CD8-positive, alpha-beta memory T cell (primary cell): ENCODE measurements around the gene CLEC10A. TPM values are rescaled to one million over a fixed set of nuclear protein-coding genes. Genes with fewer than 3 reads are reported as not detected.
A peak's percentile ranks its signal among the peaks of the same experiment; 100 is the strongest.

Experiments
- CTCF ChIA-PET: fragments of 350-600 bp; sonication (Branson Sonifier 250); formaldehyde crosslinking; loops from one replicate; lab custom pipeline; 2021; ENCODE audit warnings: antibody characterized with exemption; lab: Charles Lee
- POLR2A ChIA-PET: fragments of 350-600 bp; sonication (Branson Sonifier 250); formaldehyde crosslinking; loops from one replicate; lab custom pipeline; 2021; ENCODE audit warnings: antibody characterized with exemption; lab: Charles Lee
- DNase-seq, 5 donors: peaks; one replicate each; pipeline versions ENCODE4 v3.0.0 to v3.0.0-alpha.2; 2020 to 2022; ENCODE audit warnings: mixed read lengths in 1 of 5
- H3K27ac ChIP-seq: one replicate; pipeline ENCODE4 v1.7.0; 2013; ENCODE audit warnings: low read depth, mild to moderate bottlenecking, low read length, moderate library complexity
- H3K27me3 ChIP-seq: 2 replicates; pipeline ENCODE4 v1.7.0; 2013; ENCODE audit warnings: low read length, mild to moderate bottlenecking; ENCODE audit not compliant: insufficient read depth, poor library complexity, severe bottlenecking
- H3K36me3 ChIP-seq: 2 replicates; pipeline ENCODE4 v1.7.0; 2013; ENCODE audit warnings: mild to moderate bottlenecking, low read length, moderate library complexity; ENCODE audit not compliant: insufficient read depth
- H3K4me1 ChIP-seq: 2 replicates; pipeline ENCODE4 v1.7.0; 2013; ENCODE audit warnings: mild to moderate bottlenecking, low read length, moderate library complexity; ENCODE audit not compliant: insufficient read depth
- H3K4me3 ChIP-seq: 2 replicates; pipeline ENCODE4 v1.7.0; 2013; ENCODE audit warnings: mild to moderate bottlenecking, low read length
- H3K9me3 ChIP-seq: 2 replicates; pipeline ENCODE4 v1.7.0; 2013; ENCODE audit warnings: mild to moderate bottlenecking, low read length
- H3K27ac Mint-ChIP-seq, 8 donors: one replicate each; pipeline ENCODE4 v1.8.0; 2020 to 2021; ENCODE audit warnings: mixed read lengths in 8 of 8, mild to moderate bottlenecking in 6 of 8, inconsistent platforms in 3 of 8, moderate library complexity in 3 of 8
- H3K27me3 Mint-ChIP-seq, 2 donors: one replicate each; pipeline ENCODE4 v1.8.0; 2020 to 2021; ENCODE audit warnings: mixed read lengths in 2 of 2, mild to moderate bottlenecking in 1 of 2, moderate library complexity in 1 of 2
- H3K36me3 Mint-ChIP-seq, 3 donors: one replicate each; pipeline ENCODE4 v1.8.0; 2020 to 2021; ENCODE audit warnings: mixed read lengths in 3 of 3, inconsistent platforms in 1 of 3, mild to moderate bottlenecking in 1 of 3
- H3K4me1 Mint-ChIP-seq, 3 donors: one replicate each; pipeline ENCODE4 v1.8.0; 2020 to 2021; ENCODE audit warnings: mixed read lengths in 3 of 3, inconsistent platforms in 1 of 3, mild to moderate bottlenecking in 1 of 3
- H3K4me3 Mint-ChIP-seq, 7 donors: one replicate each; pipeline ENCODE4 v1.8.0; 2020 to 2021; ENCODE audit warnings: mixed read lengths in 7 of 7, mild to moderate bottlenecking in 6 of 7, moderate library complexity in 4 of 7, inconsistent platforms in 2 of 7
- H3K9me3 Mint-ChIP-seq, 5 donors: one replicate each; pipeline ENCODE4 v1.8.0; 2020 to 2022; ENCODE audit warnings: mixed read lengths in 5 of 5, mild to moderate bottlenecking in 3 of 5, moderate library complexity in 2 of 5, inconsistent platforms in 1 of 5
- polyA plus RNA-seq: library from polyadenylated mRNA; unstranded; fragments of 300-500 nt; fragmentation: Illumina TruSeq; gene quantifications from one replicate; pipeline ENCODE4 v1.2.3, GENCODE V29; 2021
- total RNA-seq, 2 experiments: library from RNA; stranded (reverse); gene quantifications; one replicate each; pipeline ENCODE4 v1.2.3, GENCODE V29; 2021

CLEC10A gene
- total and polyA plus RNA-seq, 3 experiments from 2014 or later, result 0.33 to 0.42 TPM; not detected in 1

- Mint-ChIP-seq H3K4me1 (peaks cover 30 to 47% (median 32%) of the 10 kb centered on the region in 3 donors), H3K9me3 (no peaks in the 10 kb centered on the region)
- CTCF ChIA-PET, result interaction anchor here (0.7 to 10.0 kb wide), 30 partner anchors 9 to 641 kb away, joined by 3 to 169 read pairs (median 4); partner anchors contain the start of genes DVL2, RNASEK, SLC16A13 and TMEM102
These were observed 33.8 kb downstream of the CLEC10A start for GRCh38 chr17:7046127-7046724.

GRCh38 chr17:7045492-7046126 is 34.4 kb downstream of the CLEC10A start:
- H3K4me3 ChIP-seq, result peak overlapping the region; percentile 67

More at GRCh38 chr17:7046127-7046724, 33.8 kb downstream of the CLEC10A start:
- Histone ChIP-seq H3K9me3 (no peaks in the 10 kb centered on the region), H3K4me1 (peaks cover 30% of the 10 kb centered on the region), H3K27ac (peak overlapping the region; percentile 53), H3K36me3 (no peaks in the 10 kb centered on the region), H3K27me3 (no peaks in the 10 kb centered on the region), H3K4me3 (peak overlapping the region; percentile 67)
- Mint-ChIP-seq H3K27me3 (no peaks in the 10 kb centered on the region), H3K4me3 (peak overlapping the region; percentile 78 to 93 (median 87)), H3K36me3 (no peaks in the 10 kb centered on the region), H3K27ac (peak overlapping the region; percentile 83 to 96 (median 94))
- POLR2A ChIA-PET, result interaction anchor here (1.0 to 2.5 kb wide), 9 partner anchors 10 to 641 kb away, joined by 3 to 21 read pairs (median 6); partner anchors contain the start of genes POLR2A, SLC16A13 and TP53
- DNase-seq, result peak in 3 of 5 donors; percentile 25 to 66 (median 34)

GRCh38 chr17:7043497-7044198 is 36.4 kb downstream of the CLEC10A start, which contains the start of gene SLC16A11:
Gene SLC16A11, minus strand, starts transcription at chr17:7044092. Its CDS starts 579 bp downstream, at chr17:7043513.
- Histone ChIP-seq H3K9me3 (no peaks in the 10 kb centered on the region), H3K36me3 (no peaks in the 10 kb centered on the region), H3K4me1 (peaks cover 30% of the 10 kb centered on the region), H3K27me3 (no peaks in the 10 kb centered on the region), H3K4me3 (peak within 1 kb of the TSS; percentile 60), H3K27ac (no peak within 1 kb of the TSS)
- Mint-ChIP-seq H3K9me3 (no peaks in the 10 kb centered on the region), H3K36me3 (no peaks in the 10 kb centered on the region), H3K27me3 (no peaks in the 10 kb centered on the region), H3K27ac (peak within 1 kb of the TSS in 7 of 8 donors; percentile 57 to 99 (median 85)), H3K4me1 (peaks cover 37 to 55% (median 37%) of the 10 kb centered on the region in 3 donors), H3K4me3 (peak within 1 kb of the TSS; percentile 81 to 90 (median 84))
- peak in 3 of 5 donors; percentile 10 to 51 (median 33) for DNase-seq
- CTCF ChIA-PET, result interaction anchor here (1.3 to 10.0 kb wide), 3 partner anchors 8 to 253 kb away, joined by 4 to 169 read pairs (median 6); no protein-coding TSS in a partner anchor
- POLR2A ChIA-PET, result no interaction called here

More at GRCh38 chr17:7045492-7046126, 34.4 kb downstream of the CLEC10A start:
- H3K9me3 Mint-ChIP-seq, result no peaks in the 10 kb centered on the region
- no peaks in the 10 kb centered on the region for H3K27me3 Mint-ChIP-seq
- peak overlapping the region; percentile 78 to 93 (median 87) for H3K4me3 Mint-ChIP-seq
- Histone ChIP-seq H3K36me3 (no peaks in the 10 kb centered on the region), H3K27ac (peak overlapping the region; percentile 53), H3K27me3 (no peaks in the 10 kb centered on the region), H3K9me3 (no peaks in the 10 kb centered on the region), H3K4me1 (peaks cover 30% of the 10 kb centered on the region)
- POLR2A ChIA-PET, result interaction anchor here (1.0 to 2.5 kb wide), 9 partner anchors 10 to 642 kb away, joined by 3 to 21 read pairs (median 6); partner anchors contain the start of genes POLR2A, SLC16A13 and TP53
- H3K36me3 Mint-ChIP-seq, result no peaks in the 10 kb centered on the region
- CTCF ChIA-PET, result interaction anchor here (0.7 to 10.0 kb wide), 32 partner anchors 9 to 686 kb away, joined by 3 to 169 read pairs (median 4); partner anchors contain the start of genes ACAP1, DVL2, RNASEK and SLC16A13
- peak in 3 of 5 donors; percentile 58 to 66 (median 64) for DNase-seq
- H3K4me1 Mint-ChIP-seq, result peaks cover 32 to 47% (median 34%) of the 10 kb centered on the region in 3 donors
- H3K27ac Mint-ChIP-seq, result peak overlapping the region; percentile 57 to 96 (median 91)

GRCh38 chr17:7043182-7043496 is 36.9 kb downstream of the CLEC10A start:
- H3K4me1 ChIP-seq, result peaks cover 30% of the 10 kb centered on the region
- peak overlapping the region; percentile 60 for H3K4me3 ChIP-seq
- H3K36me3 Mint-ChIP-seq, result no peaks in the 10 kb centered on the region
- no peaks in the 10 kb centered on the region for H3K9me3 ChIP-seq
- ChIA-PET POLR2A (interaction anchor here (0.7 kb wide), 1 partner anchor 101 kb away, joined by 4 read pairs; no protein-coding TSS in a partner anchor), CTCF (interaction anchor here (1.3 to 10.0 kb wide), 3 partner anchors 9 to 253 kb away, joined by 4 to 169 read pairs (median 6); no protein-coding TSS in a partner anchor)
- no peaks in the 10 kb centered on the region for H3K27me3 Mint-ChIP-seq
- peak overlapping the region in 6 of 8 donors; percentile 57 to 95 (median 80) for H3K27ac Mint-ChIP-seq
- no peaks in the 10 kb centered on the region for H3K36me3 ChIP-seq
- H3K27ac ChIP-seq, result no peak overlapping the region
- DNase-seq, result no peak
- H3K27me3 ChIP-seq, result no peaks in the 10 kb centered on the region
- H3K4me3 Mint-ChIP-seq, result peak overlapping the region; percentile 81 to 90 (median 84)
- no peaks in the 10 kb centered on the region for H3K9me3 Mint-ChIP-seq
- peaks cover 41 to 60% (median 42%) of the 10 kb centered on the region in 3 donors for H3K4me1 Mint-ChIP-seq

- H3K9me3 Mint-ChIP-seq, result no peaks in the 10 kb centered on the region
- Histone ChIP-seq H3K36me3 (no peaks in the 10 kb centered on the region), H3K27me3 (no peaks in the 10 kb centered on the region), H3K4me3 (peak overlapping the region; percentile 60), H3K9me3 (no peaks in the 10 kb centered on the region), H3K27ac (no peak overlapping the region), H3K4me1 (peaks cover 32% of the 10 kb centered on the region)
- H3K4me1 Mint-ChIP-seq, result peaks cover 39 to 64% (median 45%) of the 10 kb centered on the region in 3 donors
- H3K27ac Mint-ChIP-seq, result peak overlapping the region; percentile 93 to 99 (median 94)
- peak; percentile 32 to 71 (median 48) for DNase-seq
- CTCF ChIA-PET, result interaction anchor here (1.3 to 10.0 kb wide), 7 partner anchors 9 to 254 kb away, joined by 3 to 169 read pairs (median 4); no protein-coding TSS in a partner anchor
- POLR2A ChIA-PET, result interaction anchor here (0.7 to 1.2 kb wide), 3 partner anchors 19 to 196 kb away, joined by 4 to 7 read pairs (median 4); no protein-coding TSS in a partner anchor
- H3K4me3 Mint-ChIP-seq, result peak overlapping the region; percentile 81 to 90 (median 84)
- H3K36me3 Mint-ChIP-seq, result no peaks in the 10 kb centered on the region
- no peaks in the 10 kb centered on the region for H3K27me3 Mint-ChIP-seq
These were observed 37.4 kb downstream of the CLEC10A start for GRCh38 chr17:7042501-7043181.

GRCh38 chr17:7041607-7042500 is 38.2 kb downstream of the CLEC10A start:
- peaks cover 31% of the 10 kb centered on the region for H3K4me1 ChIP-seq
- no peaks in the 10 kb centered on the region for H3K9me3 ChIP-seq
- H3K4me3 ChIP-seq, result peak overlapping the region; percentile 60
- no peaks in the 10 kb centered on the region for H3K36me3 Mint-ChIP-seq
- H3K36me3 ChIP-seq, result no peaks in the 10 kb centered on the region
- peak in 3 of 5 donors; percentile 30 to 72 (median 39) for DNase-seq
- no peak overlapping the region for H3K27ac ChIP-seq
- H3K27me3 Mint-ChIP-seq, result no peaks in the 10 kb centered on the region
- CTCF ChIA-PET, result interaction anchor here (1.3 to 10.0 kb wide), 6 partner anchors 9 to 255 kb away, joined by 3 to 169 read pairs (median 5); no protein-coding TSS in a partner anchor
- peak overlapping the region; percentile 81 to 90 (median 84) for H3K4me3 Mint-ChIP-seq
- POLR2A ChIA-PET, result interaction anchor here (0.6 to 1.2 kb wide), 4 partner anchors 18 to 1452 kb away, joined by 3 to 7 read pairs (median 4); a partner anchor contains a TSS
- peak overlapping the region; percentile 93 to 99 (median 94) for H3K27ac Mint-ChIP-seq
- H3K4me1 Mint-ChIP-seq, result peaks cover 31 to 59% (median 38%) of the 10 kb centered on the region in 3 donors
- H3K27me3 ChIP-seq, result no peaks in the 10 kb centered on the region
- no peaks in the 10 kb centered on the region for H3K9me3 Mint-ChIP-seq
